HuH-7 (cell line): Measurements from ENCODE around the gene LUZP4.
"Not testable (repeated sequence)": the region's sequence is repeated elsewhere in the genome, so short reads cannot be mapped to it uniquely, and the experiment has no call there.

Experiments
- DNase-seq: peaks from one replicate; pipeline ENCODE4 v3.0.0; 2011; ENCODE audit warnings: low spot score

LUZP4 gene, protein sequence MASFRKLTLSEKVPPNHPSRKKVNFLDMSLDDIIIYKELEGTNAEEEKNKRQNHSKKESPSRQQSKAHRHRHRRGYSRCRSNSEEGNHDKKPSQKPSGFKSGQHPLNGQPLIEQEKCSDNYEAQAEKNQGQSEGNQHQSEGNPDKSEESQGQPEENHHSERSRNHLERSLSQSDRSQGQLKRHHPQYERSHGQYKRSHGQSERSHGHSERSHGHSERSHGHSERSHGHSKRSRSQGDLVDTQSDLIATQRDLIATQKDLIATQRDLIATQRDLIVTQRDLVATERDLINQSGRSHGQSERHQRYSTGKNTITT

DNA sequence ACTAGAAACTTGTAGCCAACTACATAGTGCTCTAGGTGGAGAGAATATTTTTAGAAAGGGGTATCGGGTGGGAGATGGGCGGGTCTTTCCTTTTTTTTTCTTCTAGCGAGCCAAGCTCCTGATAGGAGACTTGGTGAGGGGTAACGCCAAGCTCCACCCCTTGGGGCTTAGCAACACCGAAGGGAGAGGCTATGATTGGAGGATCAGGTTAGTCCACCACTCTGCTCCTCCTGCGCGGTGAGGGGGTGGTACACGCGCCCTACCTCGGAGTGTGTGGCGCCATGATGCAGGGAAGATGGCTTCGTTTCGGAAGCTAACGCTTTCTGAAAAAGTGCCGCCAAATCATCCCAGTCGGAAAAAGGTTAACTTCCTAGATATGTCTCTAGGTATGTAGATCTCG is at the start of gene LUZP4:
Gene LUZP4, plus strand, starts transcription at position 251 of the 400 bp plus-strand sequence. Its CDS starts 45 bp downstream, at position 296.
- no peak for DNase-seq

DNA sequence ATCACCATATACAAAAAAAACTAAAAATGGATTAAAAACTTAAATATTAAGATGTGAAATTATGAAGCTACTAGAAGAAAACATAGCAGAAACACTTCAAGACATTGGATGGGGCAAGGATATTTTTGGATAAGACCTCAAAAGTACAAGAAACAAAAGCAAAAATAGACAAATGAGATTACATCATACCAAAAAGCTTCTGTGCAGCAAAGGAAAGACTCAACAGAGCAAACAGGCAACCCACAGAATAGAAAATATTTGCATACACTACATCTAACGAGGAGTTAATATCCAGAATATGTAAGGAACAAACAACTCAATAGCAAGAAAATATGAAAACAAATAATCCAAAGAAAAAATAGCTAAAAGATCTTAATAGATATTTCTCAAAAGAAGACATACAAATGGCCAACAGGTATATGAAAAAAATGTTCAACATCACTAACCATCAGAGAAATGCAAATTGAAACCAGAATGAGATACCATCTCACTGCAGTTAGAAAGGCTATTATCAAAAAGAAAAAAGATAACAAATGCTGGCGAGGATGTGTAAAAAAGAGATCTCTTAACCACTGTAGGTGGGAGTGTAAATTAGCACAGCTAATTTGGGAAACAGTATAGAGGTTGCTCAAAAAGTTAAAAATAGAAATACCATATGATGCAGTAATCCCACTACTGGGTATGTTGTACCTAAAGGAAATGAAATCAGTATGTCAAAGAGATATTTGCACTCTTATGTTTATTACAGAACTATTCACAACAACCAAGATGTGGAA is 37.9 kb upstream of the LUZP4 start:
- no peak for DNase-seq

DNA sequence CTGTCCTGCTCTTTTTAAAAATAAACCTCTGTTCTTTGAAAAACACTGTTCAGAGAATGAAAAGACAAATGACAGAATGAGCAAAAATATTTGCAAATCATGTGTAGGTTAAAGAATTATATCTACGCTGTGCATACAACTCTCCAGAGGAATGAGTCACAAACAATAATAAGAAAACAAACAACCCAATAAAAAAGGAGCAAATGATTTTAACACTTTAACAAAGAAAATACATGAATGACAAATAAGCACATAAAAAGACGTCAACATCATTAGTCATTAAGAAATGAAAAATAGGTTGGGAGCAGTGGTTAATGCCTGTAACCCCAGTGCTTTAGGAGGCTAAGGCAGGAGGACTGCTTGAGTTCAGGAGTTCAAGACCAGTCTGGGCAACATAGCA is 34.5 kb upstream of the LUZP4 start:
- DNase-seq, result no peak

DNA sequence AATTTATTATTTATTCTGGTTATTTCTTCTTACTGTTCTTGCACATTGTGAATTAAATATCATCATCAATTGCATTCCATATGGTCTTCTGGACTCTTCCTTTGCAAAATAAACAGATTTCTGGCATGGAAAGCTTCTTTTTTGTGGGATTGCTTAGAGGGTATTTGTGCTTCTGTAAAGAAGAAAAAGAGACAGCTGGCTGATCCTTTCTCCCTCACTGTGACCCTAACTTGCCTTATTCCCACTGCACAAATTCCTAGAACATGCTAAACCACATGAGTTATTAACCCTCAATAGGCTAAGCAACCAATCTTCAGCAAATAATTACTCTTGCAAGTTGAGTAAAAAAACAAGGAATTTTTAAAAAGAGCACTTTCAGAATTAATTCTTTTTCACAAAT is 31.8 kb upstream of the LUZP4 start:
- DNase-seq, result no peak

DNA sequence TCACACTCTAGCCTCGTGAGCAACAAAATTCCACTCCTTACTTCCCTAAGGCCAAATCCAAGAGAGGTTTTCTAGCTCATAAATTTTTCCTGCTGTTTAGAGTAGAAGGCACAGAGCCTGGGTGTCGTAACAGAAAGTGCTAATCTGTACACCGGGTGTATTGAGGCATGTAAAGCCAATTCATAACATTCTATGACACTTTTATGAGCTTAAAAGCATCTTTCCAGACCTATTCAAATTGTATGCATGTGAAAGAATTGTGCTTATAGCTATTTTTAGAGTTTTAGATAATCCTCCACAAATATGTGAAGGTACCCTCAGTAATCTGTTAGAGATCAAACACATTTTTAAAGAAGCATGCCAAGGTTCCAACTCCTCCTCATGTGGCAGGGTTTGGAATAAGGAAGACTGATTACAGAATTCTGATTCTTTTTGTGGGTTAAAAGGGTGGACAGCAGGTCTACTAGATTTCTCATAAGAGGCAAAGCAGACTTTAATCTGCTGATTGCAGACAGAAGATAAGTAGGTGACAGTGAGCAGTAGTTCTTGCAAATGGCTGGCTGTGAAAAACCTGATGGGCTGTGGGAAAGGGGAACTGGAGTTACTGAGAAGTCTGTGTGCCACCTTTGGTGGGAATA is 30.2 kb upstream of the LUZP4 start:
- no peak for DNase-seq

DNA sequence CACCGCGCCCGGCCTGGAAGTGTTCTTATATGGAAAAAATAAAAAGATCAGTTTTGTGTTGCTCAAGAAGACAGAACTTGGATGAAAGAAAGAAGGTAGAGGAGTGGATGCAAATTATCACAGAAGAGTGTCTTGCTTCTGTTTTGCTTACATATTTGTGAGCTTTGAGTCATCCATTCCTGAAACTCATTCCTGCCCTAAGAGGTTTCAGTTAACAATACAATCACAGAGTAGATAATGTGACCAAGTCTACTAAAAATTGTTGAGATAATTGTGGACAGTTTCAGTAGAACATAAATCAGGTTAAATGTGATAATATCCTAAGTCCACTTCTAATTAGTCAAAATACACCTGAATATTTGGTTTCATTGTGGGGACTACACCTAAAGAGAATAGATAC is 29.2 kb upstream of the LUZP4 start:
- no peak for DNase-seq

DNA sequence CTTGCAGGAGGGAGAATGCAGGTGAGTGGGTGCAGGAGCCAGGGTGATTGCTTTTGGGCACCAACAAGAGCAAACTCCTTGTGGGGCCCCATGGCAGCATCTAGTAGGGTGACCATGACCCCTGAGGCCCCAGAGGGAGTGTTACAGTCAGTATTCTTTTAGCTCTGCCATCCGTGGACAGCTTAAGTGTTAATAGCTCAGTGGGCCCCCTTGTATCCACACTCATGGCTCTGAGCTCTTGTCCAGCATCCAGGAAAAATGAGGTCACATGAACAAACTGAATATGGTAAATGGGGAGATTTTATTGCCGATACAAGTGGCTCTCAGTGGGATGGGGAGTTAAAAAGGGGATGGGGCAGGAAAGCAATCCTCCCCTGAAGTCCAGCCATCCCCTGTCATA is 28.4 kb upstream of the LUZP4 start:
- no peak for DNase-seq

DNA sequence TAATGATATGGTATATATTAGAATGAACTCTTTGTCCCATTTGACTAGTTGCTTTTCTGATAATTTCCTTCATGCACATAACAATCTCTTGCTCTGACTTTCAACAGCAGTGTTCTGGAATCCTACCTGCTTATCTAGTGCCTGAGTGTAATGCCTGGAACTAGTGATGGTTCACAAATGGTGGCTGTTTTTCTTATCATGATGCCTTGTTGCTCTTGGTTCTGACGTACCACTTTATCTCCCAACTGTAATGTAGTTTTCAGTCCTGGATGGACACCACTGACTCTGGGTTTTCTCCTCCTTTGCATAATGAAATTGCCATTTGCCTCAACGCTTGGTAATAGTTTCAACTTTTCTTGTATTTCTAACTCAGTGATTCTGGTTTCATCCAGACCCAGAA is 25.5 kb upstream of the LUZP4 start:
- no peak for DNase-seq

DNA sequence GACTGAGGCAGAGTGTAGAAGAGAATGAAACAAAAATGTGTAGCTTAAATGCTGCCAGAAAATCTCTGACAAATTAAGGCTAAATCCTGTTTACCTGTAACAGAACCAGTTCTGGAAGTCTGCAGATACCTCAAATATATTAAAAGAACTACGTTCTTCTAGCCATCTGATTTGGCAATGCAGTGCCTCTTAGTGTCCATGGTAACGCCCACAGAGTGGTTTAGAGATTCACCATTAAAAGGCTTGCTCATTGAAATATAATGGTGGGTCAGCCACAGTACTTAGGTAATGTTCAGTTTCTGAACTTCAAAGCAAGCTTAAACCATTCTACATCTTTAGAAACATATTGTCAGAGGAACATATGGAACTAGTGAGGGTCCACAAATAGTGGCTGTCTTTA is 23.2 kb upstream of the LUZP4 start:
- no peak for DNase-seq

DNA sequence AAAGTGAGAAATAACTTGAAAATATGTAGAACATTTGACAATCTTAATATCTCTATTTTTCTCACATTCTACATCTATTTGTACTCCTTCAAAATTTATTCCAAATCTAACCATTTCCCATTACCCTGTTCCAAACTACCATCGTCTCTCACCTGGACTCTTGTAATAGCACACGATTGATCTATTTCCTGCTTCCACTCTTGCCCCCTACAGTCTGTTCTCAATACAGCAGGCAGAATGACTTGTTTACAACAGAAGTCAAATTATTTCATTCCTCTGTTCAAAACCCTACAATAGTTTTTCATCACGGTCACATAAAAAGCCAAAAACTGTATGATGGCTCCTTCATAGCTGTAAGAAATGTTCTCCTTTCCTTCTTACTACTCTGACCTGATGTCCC is 21.1 kb upstream of the LUZP4 start:
- DNase-seq, result peak; percentile 12

DNA sequence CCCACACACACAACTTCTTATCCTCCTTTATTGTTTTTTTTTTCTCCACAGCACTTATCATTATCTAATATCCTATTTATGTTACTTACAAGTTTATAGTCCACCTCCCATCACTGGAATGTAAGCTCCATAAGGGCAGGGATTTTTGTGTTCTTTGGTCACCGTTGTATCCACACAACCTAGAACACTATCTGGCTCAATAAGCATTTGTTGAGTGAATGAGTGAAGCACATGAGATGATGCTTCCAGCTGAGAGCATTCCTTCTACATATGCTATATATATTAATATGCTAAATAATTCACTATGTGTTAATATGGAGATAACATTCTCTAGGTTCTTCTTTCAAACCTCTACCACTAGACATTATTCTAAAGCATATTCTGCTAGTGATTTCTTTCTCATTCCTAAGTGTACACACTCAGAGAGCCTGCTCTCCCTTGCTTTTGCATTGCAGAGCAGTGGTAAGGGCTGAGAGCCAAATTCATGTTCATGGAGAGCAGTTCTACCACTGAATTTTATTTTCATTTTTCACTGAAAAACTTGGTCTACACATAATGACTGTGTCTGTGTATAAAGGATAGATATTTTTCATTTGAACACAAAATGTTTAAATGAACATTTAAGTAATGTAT is 20.3 kb upstream of the LUZP4 start:
- no peak for DNase-seq

DNA sequence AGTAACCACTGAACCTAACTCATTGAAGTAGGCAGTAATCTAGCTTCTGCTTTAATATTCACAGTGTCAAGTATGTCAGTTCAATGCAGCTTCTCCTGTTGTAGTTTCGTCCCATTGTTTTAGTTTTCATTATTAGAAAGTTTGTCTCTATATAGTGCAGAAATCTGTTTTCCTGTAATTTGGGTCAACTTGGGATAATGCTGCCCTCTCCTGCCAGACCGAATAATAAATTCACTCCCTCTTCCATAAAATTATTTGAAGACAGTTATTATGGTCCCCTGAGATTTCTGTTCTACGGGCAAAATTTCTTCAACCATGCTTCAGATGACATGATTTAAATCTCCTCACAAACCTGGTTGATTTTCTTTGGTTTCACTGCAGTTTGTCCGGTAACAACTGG is 4.6 kb upstream of the LUZP4 start:
- no peak for DNase-seq

DNA sequence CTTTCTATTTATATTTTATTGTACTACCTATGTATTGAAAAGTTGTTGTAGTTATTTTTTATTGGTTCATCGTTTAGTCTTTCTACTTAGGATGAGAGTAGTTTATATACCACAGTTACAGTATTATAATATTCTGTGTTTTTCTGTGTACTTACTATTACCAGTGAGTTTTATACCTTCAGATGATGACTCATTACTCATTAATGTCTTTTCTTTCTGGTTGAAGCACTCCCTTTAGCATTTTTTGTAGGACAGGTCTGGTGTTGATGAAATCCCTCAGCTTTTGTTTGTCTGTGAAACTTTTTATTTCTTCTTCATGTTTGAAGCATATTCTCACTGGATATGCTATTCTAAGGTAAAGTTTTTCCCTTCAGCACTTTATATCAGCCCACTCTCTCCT is 7.7 kb downstream of the LUZP4 start:
- DNase-seq, result no peak

DNA sequence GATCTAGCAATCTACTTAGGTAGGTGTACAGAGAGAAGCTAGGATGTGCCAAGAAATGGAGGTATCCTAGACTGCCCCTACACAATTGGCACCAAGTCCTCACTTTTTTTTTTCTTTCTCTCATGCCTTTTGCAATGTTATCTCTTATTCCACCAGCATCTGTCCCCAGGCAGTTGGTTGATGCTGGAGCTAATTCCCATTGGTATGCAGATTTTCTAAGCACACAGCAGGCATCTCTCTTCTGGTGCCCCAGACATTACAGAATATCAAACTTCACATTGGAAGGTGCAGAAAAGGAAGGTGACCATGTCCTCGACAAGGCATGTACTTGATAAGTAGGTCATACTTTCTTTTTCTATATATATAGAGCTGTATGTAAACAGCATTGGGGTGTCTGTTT is 21.6 kb downstream of the LUZP4 start:
- DNase-seq, result no peak

DNA sequence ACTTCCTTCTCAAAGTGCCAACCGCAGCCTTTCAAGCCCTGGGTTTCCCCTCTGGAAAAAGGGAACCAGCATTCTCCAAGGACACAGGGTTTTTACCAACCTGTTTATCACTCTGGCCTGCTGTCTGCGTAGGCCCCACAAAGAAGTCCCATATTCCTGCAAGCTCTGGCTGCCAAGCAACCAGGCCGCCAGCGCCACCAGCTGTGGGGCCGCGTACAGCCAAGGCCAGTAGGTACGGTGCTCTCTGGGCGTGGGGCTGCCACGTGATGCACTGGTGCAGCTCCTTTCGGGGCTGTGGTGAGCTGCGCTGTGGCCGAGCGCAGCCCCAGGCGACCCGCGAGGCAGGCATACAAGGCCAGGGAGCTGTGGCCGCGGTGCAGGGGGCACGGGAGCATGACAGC is 22.1 kb downstream of the LUZP4 start:
- no peak for DNase-seq

DNA sequence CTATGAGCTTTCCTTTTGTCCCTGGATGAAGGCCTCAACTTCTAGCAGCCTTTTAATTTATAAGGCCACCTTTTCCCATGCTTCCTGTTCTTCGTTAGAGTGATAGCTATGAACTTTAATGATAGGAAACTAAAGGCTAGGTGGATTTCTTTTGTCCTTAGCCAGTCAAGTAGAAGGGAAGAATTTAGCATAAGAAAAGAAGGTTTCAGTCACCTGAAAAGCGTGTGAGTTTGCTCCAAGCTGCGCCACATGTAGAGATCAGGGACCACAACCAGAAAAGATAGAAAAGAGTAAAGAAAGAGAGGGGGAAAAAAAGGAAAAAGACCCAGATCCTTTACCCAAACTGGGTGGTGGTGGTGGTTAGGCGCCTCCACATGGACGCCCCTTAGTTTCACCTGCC is 28.6 kb downstream of the LUZP4 start:
- no peak for DNase-seq

DNA sequence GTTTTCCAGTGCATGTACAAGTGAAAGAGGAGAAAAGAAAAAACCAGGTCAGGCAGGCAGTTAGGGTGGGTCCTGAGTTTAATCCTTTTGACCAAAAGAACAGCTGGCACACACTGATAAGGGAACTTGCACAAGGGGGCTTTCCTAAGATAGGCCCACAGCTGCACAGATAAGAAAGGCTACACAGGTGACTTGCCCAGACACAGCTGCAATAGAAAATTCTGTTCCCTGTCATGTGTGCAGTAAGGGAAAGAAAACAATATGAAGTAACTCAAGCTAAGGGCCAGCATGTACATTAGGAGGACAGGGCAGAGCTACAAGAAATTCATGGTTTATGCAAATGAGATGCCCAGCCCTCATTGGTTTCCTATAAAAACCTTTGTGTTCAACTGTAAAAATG is 32.9 kb downstream of the LUZP4 start:
- no peak for DNase-seq

DNA sequence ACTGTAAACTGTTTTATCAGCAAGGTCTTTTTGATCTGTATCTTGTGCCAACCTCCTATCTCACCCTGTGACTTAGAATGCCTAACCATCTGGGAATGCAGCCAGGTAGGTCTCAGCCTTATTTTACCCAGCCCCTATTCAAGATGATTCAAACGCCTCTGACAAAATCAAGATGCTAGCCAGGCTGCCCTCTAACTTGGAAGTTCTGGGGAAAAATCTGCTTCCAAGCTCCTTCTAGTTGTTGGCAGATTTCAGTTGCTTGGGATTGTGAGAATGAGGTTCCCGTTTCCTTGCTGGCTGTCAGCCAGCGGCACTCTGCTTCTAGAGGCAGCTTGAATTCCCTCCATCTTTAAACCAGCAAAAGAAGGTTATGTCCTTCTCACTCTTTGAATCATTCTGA is 34.7 kb downstream of the LUZP4 start:
- DNase-seq, result no peak

DNA sequence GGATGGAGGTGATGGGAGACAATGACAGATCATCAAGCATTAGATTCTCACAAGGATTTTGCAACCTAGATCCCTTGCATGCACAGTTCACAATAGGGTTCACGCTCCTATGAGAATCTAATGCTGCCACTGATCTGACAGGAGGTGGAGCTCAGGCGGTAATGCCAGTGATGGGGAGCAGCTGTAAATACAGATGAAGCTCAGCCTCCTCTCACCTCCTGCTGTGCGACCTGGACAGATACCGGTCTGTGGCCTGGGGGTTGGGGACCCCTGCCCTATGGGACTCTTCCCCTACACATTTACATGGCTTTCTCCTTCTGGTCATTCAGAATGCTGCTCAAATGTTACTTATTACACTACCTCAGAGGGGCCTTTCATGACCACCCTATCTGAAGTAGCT is 39.8 kb downstream of the LUZP4 start:
- not testable (repeated sequence) for DNase-seq

DNA sequence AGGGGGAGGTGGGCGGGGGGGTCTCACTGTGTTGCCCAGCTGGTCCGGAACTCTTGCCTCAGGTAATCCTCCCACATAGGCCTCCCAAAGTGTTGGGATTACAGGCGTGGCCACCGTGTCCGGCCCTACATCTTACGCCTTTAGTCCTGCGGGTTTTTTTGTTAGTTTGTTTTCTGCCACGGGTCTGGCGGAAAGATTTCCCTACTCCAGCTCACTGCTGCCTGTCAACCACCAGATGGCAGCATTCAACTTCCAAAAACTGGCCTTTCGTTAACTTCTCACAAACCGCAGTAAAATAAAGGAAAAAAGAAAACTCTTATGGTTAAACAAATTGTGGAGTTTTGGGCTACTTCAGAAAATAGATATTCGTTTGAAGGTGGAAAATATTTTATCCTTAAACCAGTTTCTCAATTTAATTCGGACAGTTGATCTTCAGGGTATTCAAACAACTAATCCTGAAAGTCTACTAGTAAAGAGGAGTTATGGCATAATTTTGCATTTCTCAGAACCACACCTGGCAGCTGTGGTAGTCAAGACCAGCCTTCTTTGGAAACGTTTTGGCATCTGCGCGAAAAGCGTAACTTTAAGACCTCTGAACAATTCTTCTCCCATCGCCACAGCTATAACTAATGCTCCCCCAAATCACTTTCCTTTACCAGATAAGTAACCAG is 41.1 kb downstream of the LUZP4 start:
- peak; percentile 32 for DNase-seq

DNA sequence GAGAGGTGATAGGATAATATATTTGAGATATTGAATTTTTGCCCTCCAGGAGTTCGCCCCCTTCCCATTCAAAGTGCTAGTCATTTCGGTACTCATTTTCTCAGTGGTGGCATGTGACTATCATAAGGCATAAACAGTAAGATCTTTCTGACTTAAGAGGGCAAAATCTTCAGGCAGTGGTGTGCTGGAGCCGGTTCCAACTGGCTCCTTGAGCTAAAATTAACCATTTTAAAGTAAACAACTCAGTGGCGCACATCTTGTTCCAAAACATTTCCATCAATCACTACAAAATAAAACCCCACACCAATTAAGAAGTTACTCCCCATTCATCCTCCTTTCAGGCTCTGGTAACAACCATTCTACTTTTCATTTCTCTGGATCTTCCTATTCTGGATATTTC is 43.3 kb downstream of the LUZP4 start:
- DNase-seq, result no peak

DNA sequence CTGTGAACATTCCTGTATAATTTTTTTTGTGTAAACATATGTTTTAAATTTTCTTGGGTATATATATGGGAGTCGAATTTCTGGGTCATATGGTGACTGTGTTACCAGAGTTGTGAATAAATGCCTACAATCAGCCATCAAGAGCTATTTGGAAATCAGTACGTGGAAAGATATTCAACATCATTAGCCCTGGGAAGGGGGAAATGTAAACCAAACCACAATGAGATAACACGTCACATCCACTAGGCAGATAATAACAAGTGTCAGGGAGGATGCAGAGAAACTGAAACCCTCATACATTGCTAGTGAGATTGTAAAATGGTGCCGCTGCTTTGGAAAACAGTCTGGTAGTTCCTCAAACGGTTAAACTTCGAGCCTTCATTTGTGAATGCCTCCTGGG is 43.9 kb downstream of the LUZP4 start:
- DNase-seq, result no peak
